RPMI7951 (cell line): ENCODE measurements around the gene GPHN. TPM values are rescaled to one million over a fixed set of nuclear protein-coding genes. Genes with fewer than 3 reads are reported as not detected.
"Not testable (repeated sequence)": the region's sequence is repeated elsewhere in the genome, so short reads cannot be mapped to it uniquely, and the experiment has no call there.

Source experiments
- DNase-seq: peaks from one replicate; pipeline ENCODE4 v3.0.0-alpha.2; 2012; ENCODE audit warnings: low read depth
- total RNA-seq: library from RNA; depleted of rRNA; stranded (reverse); fragments of >200 nt; shearing (Covaris generic); gene quantifications from 2 replicates; pipeline ENCODE4 v1.2.3, GENCODE V29; 2014

Gene GPHN
- total RNA-seq, 1 experiment from 2014 or later: 12.1 TPM

DNA sequence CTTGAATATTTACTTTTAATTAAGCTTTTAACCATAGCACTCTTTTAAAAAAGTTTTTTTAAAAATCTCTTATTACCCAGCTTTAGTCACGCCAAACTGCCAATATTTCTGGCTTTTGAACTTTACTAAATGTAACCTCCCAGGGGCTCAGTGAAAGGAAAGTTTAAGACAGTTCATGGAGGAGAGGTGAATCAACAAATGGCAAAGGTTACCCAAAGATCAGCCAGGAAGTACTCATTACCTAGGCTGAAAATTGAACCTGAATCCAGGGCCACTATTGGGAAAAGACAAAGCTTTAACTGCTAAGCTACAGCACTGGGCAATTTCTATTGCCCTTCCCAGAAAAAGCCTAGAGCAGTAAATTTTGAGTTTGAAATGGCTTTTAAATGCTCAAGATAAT lies 282.2 kb downstream of the GPHN start:
- DNase-seq: no peak

DNA sequence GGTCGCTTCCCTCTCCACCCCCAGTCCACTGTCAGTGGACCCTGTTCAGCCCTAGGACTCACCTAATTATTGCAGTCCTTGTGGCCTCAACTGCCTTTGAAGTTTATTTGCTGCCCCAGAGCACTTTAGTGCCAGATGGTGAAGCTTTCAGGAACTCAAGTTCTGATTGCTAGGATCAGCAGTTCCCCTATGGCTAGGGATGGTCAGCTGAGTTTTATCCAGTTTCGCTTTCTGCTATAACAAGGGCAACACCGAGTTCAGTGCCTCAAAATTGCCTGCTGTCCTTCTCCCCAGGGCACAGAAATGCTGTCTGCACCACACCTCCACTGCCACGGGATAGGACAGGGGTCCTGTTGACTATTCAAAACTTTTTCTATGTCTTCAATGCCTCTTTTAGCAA lies 295.0 kb downstream of the GPHN start:
- DNase-seq: no peak

DNA sequence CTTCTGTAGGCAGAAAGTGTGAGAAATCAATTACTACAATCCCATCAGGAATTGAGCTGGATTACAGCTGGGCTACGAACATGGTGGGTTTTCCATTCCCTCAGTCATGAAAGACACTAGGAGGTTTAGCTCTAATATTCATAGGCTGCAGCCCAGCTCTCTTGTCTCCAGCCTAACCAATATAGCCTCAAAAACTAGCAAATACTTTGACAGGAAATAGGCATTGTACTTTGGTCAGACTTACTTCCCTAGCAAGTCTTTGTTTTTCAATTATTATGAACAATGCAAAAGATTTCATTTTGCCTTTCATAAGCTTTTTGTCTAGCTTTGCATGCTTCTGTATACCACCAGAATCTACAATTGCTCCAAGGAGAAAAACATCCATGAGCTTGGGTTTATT lies 296.2 kb downstream of the GPHN start:
- DNase-seq: no peak

DNA sequence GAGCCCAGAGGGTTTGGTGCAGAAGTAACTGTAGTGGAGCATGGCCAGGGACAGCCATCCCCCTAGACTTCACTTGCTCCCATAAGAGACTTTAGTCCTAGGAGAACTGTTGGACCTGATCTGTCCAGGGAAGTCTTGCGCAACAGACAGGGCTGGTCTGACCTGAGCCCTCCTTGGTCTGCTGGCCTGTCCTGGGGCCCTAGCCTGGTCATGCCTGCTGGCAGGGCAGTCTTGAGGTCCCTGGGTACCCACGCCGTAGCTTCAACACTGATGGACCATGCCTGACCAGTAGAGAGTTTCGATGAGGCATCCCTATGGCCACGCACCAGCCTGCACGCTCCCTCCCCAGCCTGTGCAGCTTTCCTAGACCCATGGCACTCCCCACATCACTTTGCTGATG lies 305.7 kb downstream of the GPHN start:
- DNase-seq: no peak

DNA sequence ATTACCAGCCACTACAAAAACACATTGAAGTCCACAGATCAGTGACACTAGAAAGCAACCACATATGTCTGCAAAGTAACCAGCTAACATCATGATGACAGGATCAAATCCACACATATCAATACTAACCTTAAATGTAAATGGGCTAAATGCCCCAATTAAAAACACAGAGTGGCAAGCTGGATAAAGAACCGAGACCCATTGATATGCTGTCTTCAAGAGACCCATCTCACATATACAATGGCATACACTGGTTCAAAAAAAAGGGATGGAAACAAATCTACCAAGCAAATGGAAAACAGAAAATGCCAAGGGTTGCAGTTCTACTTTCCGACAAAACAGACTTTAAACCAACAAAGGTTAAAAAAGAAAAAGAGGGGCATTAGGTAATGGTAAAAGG lies 307.7 kb downstream of the GPHN start:
- DNase-seq: no peak

DNA sequence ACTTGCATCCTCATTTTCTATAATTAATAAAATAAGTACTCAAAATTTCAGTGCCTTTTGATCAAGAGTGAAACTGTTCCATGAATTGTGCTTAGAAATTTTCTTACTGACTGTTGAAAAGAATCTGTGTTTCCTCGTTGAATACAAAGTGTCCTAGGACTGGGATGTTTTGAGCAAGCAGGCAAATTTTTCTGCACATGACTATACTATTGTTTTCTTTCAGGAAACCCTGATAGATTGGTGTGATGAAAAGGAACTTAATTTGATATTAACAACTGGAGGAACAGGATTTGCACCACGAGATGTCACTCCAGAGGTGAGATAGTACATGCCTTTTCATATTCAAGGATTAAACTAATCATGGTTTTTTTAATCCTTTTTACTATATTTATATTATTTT lies 316.3 kb downstream of the GPHN start:
- DNase-seq: no peak

DNA sequence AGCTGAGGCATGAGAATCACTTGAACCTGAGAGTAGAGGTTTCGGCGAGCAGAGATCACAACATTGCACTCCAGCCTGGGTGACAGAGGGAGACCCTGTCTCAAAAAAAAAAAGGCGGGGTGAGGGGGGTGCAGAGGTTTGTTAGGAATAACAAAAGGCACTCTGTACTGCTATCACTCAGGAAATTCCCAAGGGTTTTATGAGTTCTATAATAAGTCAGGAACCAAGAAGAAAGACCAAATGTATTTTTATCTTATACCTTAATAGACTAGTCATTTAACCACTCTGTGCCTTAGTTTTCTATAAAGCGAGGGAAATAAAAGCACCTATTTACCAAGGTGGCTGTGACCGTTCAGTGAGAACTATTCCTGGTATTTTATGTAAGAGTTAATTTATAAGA lies 319.2 kb downstream of the GPHN start:
- DNase-seq: no peak

DNA sequence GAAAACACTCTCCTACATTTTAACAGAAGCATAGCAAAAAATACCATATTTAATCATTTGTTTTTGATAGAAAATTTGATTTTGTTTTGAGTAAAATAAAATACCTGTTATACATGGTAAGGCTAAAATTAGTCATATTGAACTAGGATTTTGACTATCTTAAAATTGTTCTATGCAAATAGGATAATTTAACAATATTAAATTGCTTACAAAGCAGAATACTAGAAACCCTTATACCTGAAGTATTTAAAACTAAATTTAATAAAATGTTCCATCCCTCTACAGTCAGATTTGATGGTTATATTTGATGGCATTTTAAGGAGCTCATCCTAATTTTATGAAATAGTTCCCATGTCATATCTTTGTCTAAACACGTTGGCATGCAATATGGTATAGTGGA lies 323.2 kb downstream of the GPHN start:
- no peak for DNase-seq

DNA sequence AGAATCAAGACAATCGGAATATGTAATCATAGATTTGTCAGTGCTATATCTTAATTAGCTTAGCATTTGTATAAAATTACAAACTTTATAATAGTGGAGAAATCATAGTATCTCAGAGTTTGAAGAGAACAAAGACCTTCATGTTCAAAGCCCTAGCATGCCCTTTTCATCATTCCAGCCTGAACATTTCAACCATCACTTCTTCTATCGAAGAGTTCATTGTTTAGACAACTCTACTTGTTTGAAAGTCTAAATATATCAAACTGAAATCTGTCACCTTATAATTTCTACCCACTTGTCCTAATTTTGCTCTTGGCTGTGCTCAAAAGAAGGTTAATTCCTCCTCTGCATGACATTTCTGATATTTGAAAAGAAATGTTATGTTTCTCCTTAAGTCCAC lies 325.9 kb downstream of the GPHN start:
- DNase-seq: no peak

DNA sequence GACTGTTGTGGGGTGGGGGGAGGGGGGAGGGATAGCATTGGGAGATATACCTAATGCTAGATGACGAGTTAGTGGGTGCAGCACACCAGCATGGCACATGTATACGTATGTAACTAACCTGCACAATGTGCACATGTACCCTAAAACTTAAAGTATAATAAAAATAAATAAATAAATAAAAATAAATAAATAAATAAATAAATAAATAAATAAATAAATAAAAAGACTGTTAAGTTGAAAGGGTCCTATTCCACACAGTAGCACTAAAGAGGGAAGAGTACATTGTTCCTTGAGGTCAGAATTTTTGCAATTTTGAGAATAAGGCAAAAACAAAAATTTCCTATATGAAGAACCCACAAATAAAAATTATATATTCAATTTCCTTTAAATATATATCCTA lies 329.5 kb downstream of the GPHN start:
- not testable (repeated sequence) for DNase-seq

DNA sequence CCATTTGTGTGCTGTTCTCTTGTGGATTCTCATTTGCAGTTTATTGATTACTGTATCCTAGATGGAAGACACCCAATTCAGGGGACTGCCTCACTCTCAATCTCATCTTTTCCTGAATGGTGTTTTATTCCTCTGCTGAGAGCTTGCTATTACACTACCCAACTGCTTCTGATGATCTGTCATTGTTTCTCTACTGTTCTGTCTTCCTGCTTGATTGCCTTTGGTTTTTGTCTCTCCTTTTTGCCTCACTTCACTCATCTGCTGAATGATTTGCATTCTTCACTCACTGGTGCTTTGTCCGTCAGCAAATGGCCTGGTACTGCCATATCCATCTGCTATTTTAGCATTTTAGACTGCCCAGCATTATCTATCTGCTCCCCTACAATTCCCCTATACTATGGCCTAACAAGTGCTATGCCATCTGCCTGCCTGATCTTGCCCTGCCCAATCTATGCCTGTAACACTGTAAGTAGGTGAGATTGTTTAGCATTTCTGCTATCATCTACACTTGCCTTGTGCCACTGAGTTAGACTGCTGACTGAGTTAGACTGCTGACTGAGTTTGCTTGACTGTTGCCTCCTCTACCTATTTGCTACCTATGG lies 335.1 kb downstream of the GPHN start:
- DNase-seq: no peak

DNA sequence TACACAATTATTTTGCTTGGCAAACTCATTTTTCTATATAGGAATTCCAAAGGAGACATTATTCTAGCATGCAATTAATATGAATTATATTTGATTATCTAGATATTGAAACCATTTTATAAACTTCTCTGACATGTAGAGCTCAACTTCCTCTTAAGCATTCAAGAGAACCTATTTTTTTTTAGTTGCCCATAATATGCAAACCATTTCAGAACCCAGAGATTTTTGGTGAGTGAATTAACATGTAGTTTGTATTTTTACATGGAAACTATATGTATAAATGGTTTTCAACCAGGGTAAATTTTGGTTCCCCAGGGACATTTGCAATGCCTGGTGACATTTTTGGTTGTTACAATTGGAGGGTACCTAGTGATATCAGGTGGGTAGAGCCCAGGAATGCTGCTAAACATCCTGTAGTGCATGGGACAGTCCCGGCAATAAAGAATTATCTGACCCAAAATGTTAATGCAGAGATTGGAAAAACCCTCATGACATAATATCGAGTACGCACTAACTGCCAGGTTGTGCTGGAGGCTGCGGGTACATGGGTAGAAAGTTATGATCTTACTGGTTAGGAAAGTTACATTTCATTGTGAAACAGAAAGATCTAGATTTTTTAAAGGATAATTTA lies 342.4 kb downstream of the GPHN start:
- DNase-seq: no peak

DNA sequence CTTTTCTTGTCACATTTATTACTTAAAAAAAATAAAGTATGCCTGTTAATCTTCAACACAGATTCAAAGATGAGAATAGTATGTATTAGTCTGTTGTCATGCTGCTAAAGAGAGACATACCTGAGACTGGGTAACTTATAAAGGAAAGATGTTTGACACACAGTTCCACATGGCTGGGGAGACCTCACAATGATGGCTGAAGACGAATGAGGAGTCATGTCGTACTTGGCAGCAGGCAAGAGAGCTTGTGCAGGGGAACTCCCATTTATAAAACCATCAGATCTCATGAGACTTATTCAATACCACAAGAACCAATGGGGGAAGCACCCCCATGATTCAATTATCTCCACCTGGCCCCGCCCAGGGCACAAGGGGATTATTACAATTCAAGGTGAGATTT lies 345.4 kb downstream of the GPHN start:
- no peak for DNase-seq

DNA sequence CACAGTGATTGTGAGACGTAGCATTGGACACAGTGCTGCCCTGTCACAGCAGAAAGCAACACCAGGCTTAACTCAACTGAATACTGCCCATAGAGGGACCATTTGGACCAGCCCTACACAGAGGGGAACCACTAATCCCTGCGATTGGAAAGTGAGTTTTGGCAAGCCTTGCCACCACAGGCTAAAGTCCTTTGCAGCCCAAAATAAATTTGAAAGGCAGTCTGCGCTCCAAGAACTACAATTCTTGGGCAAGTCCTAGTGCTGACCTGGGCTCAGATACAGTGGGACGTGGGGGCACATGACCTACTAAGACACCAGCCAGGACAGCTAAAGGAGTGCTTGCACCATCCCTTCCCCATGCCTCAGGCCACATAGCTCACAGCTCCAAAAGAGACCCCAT lies 349.9 kb downstream of the GPHN start:
- no peak for DNase-seq

DNA sequence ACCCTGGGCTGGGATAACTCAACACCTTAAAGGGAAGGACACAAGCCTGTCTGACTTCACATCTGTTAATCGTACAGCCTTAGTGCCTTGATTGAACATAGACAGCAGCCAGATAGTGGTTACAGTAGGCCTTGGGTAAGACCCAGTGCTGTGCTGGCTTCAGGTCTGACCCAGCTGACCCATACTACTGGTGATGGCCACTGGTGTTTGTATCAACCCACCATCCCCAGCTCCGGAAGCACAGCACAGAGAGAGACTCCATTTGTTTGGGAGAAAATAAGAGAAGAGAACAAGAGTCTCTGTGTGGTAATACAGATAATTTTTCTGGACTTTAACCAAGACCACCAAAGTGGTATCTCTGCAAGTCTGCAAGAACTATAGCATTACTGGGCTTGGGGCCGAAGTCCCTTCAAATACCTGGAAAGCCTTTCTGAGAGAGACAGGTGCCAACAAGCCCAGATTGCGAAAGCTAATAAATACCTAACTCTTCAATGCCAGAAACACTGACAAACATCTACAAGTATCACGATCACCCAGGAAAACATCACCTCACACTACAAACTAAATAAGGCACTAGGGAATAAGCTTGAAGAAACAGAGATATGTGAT lies 351.2 kb downstream of the GPHN start:
- DNase-seq: no peak

DNA sequence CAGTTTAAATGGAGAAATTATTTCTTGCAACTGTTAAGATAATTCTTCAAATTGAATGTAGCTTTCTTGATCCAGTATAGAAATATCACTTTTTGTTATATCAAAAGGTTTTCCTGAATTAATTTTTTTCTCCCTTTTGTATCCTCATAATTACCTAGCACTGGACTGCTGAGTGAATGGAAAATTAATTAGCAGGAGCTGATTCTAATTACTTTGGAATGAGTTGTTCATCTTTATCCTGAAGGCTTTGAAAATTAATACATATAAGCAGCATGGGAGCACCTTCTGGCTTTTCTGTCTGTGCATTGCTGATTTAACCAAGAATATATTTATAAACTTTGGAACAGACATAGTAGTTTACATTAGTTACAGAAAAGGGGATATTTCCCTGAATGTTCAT lies 373.6 kb downstream of the GPHN start:
- DNase-seq: no peak

DNA sequence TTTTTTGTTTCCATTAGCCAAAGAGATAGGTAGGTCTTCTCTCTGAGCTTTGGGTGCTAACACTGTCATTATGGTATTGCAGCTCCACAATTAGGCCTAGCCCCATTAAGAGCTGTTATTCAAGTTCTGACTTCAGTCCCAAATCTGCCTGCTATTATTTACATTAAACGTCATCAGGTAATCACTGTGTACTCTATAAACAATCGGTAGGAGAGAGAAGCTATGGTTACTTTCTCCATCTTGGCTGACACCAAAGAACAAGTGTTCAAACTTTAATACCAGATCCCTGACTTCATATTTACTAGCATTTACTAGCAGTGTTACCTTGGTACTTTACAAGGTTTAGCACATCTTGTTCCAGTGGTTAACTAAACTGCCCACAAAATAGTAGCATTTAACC lies 376.2 kb downstream of the GPHN start:
- DNase-seq: no peak

DNA sequence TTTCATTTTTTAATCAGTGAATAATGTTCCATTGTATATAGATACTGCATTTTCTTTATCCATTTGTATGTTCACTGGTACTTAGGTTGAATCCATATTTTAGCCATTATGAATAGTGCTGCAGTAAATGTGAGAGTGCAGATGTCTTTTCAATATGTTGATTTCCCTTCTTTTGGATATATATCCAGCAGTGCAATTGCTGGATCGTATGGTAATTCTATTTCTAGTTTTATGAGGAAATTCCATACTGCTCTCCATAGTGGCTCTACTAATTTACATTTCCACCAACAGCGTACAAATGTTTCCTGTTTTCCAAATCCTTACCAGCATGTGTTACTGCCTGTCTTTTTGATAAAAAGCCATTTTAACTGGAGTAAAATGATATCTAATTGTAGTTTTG lies 392.8 kb downstream of the GPHN start:
- DNase-seq: no peak

DNA sequence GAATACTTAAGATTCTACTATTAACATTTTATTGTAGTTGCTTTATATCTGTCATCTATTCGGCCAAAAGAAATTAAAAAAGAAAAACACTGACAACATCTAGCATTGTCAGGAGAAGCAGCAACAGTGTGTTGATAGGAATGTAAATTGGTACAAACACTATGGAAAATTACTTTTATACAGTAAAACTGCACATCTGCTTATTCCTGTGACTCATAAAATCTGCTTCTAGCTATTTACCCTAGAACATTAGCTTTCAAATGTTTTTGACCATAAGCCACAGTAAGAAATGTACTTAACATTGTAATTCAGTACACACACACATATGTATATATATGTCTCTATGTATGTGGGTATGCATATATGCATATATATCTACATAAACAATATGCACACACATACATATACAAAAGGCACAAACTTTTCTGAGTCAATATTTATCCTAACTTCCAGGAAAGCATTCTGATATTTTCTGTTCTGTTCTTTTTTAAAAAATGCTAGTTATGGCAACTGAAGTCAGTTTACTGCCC lies 402.4 kb downstream of the GPHN start:
- peak; percentile 29 for DNase-seq

DNA sequence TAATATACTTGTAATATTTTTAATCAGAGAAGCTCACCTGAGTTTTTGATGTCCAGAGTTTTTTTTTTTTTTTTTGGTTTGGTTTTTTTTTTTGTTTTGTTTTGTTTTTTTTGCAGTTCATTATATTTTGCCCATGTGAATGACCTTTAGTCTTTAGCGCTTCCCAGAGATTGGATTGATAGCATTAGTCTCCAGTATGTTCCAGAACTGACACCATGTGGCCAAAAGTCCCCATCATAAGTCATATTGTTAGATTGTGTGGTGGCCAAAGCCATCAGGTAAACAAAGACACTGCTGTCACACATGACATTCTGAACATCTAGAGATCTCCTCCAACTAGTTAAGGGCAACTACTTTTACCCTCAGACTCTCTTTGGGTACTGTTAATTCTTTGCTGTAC lies 408.5 kb downstream of the GPHN start:
- DNase-seq: no peak

DNA sequence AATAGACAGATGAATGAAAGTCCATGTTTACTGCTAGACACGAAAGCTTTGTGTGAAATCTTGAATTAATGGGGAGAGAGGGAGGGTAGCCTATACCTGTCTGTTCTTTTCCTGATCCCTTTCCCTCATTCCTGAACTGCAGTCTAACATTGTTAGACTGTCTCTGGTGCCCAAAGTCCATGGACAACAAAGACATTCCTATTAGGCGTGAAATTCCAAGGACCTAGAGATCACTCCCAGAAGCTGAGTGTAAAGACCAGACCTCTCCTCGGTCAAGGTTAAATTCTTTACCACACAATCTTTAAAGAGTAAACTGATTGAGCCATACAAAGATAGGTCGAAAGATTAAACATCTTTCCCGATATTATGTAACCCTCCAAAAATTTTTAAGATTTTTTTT lies 410.6 kb downstream of the GPHN start:
- DNase-seq: no peak

DNA sequence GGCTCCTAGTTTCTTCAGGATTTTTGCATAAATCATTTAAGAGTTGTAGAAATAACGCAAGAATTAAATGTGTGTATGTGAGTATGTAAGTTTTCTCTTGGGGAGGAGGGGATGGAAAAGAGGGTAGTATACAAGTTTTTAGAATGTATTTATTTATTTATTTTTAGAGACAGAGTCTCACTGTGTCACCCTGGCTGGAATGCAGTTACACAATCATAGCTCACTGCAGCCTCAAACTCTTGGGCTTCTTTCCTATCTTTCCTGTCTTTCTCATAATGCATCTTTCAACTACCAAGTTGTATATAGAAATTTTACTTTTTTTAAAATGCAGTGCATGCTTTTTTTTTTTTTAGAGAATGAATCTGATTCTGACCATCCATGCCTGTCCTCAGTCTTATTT lies 412.2 kb downstream of the GPHN start:
- DNase-seq: no peak

DNA sequence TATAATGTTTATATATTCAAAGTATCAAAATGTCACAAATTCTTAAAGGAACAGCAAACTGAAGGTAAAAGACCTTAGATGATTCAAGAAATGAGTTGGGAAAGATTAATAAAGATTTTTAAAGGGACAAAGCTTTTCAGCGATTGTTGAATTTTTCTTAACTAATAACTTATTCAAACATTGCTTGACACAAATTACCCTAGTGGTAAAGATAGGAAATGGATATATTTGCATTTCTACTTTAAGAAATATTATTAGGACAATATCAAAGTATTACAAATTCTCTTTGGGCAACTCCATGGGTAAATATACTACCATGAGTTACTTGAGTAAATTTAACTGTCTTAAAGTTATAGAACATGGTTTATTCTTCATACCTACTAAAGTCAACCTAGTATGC lies 415.3 kb downstream of the GPHN start:
- no peak for DNase-seq

DNA sequence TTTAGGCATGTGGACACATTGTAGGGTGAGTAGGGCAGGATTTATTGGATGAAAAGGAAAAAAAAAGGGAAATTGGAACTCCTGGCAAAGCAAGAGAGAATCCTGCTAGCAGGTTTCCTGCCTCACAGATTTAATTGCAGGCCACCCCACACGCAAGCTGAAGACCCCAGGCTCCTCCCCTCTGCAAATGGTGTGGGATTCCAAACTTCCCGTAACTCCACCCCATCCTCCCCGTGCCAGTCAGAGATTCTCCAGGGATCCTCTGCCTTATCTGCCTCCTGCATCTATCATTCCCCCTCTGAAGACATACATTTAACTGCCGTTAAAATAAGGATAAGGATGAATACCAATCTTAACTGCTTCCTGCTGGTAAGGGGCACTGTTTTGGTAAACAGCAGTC lies 431.5 kb downstream of the GPHN start:
- no peak for DNase-seq
